GM19463 (cell line): ENCODE results near the gene CAVIN2.

Experiments used
- ATAC-seq: cut with Tn5 transposase; IDR thresholded peaks from one replicate; pipeline ENCODE4 v1.9.1; 2021; ENCODE audit warnings: mild to moderate bottlenecking, moderate library complexity; ENCODE audit not compliant: unreplicated experiment

Gene CAVIN2, protein sequence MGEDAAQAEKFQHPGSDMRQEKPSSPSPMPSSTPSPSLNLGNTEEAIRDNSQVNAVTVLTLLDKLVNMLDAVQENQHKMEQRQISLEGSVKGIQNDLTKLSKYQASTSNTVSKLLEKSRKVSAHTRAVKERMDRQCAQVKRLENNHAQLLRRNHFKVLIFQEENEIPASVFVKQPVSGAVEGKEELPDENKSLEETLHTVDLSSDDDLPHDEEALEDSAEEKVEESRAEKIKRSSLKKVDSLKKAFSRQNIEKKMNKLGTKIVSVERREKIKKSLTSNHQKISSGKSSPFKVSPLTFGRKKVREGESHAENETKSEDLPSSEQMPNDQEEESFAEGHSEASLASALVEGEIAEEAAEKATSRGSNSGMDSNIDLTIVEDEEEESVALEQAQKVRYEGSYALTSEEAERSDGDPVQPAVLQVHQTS

DNA sequence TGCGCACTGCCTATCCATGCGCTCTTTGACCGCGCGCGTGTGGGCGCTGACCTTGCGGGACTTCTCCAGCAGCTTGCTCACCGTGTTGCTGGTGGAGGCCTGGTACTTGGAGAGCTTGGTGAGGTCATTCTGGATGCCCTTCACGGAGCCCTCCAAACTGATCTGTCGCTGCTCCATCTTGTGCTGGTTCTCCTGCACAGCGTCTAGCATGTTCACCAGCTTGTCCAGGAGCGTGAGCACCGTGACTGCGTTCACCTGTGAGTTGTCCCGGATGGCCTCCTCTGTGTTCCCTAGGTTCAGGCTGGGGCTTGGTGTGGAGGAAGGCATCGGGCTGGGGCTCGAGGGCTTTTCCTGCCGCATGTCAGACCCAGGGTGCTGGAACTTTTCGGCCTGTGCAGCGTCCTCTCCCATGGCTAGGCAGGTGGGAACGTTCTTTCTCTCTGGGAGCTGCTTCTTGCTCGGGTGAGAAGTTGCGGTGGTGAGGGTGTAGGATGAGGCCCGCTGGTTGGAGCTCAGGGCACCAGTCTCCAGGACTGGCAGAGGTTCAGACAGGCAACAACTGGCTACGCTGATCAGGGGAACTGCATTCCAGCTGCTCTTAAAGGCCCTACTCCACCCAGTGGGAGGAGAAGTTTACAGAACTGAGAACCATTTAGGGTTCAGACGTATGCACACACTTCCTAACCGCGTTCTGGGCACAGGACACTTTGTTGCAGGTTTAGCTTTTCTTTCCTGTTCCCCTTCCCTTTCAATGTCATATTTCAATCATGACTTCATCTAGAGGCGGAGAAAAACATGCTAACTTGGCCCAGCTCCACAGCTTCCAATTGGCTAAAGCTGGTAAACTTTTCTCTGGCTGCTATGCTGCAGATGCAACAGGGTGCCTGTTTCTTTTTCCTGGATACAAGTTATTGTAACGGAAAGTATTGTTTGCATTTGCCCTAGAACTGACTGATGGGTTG, at the start of gene CAVIN2:
TSS of gene CAVIN2 (minus strand) at position 574 of the 962 bp plus-strand sequence. CDS start at position 411, 163 bp downstream.
- peak; percentile 54 for ATAC-seq

DNA sequence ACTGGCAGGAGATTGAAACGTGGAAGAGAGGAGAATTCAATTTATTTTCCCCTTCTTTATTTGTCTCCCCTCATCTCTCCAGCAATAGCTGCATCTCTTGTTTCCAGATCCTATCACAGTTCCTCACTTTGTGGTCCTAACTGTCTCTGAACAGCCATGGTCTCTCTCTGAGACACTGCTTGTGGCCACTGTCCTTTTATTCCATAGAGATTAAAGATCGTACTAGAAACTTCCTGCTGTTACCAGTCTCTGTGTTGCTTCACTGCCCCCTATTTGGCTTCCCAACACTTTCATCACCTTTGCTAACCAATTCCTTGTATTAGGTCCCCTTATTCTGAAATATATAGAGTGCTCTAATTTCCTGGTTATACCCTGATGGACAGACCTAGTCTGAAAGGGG, 48.9 kb upstream of the CAVIN2 start:
- ATAC-seq, result no peak

DNA sequence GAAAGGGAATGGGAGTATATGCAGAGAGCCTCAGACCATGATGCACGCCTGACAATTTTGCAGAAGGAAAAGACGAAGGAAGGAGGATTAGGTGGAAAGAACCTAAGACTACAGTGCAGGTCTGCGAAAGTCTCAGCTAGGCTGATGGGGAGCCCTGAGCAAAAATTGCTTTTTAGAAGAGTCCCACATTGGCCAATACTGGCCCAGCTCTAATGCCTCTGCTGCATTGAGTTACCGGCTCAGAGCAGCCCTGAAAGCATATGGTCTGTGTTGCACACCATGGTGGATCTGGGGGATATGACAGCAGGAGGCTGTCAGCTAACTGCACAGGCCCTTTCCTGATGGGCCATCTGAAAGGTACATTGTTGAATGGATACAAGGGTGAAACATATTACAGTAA, 48.3 kb upstream of the CAVIN2 start:
- ATAC-seq, result no peak

DNA sequence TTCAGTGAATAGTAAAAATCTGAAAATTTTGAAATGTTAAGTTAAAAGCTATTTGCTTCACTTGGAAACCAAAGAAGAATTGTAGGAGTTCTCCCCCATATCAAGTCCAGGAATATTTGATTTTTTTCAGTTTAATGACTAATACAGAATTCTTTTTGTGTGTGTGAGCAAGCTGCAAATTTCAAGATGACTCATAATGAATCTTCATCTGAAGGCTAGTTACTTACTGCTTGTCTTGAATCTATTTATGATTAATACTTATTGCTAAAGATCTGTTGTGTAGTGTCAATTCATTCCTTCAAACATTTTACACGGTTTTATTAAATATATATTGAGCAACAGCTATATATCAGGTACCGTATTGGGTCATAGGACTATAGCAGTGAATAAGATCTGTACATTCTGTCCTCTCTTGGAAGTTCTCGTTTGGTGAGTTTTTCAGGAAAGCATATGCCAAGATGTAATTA, 47.8 kb upstream of the CAVIN2 start:
- ATAC-seq, result peak; percentile 76

DNA sequence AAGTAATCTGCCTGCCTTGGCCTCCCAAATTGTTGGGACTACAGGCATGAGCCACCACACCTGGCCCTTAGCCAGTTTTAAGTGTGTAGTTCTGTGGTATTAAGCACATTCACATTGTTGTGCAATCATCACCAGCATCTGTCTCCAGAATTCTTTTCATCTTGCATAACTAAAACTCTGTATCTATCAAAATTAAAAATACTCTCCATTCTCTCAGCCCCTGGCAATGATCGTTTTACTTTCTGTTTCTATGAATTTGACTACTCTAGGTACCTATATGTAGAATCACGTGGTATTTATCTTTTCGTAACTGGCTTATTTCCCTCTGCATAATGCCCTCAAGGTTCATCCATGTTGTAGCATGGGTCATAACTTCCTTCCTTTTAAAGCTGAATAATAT, 45.5 kb upstream of the CAVIN2 start:
- no peak for ATAC-seq

DNA sequence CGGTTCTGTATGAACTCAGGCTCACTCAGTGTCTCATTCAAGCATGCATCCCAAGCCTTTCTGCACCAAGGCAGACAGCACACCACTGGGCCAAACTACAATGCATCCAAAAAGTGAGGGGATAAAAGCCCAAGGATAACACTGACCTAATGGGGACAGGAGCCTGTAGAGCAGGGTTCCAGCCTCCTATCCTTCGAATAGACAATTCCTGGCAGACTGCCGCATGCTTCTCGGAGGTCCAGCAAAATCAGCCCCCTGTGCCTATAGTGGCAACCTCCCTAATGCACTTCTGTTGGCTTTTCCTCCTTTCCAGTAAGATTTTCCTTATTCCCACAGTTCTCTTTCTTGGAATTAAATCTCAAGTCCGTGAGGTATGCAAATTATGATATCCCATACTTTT, 44.8 kb upstream of the CAVIN2 start:
- no peak for ATAC-seq

DNA sequence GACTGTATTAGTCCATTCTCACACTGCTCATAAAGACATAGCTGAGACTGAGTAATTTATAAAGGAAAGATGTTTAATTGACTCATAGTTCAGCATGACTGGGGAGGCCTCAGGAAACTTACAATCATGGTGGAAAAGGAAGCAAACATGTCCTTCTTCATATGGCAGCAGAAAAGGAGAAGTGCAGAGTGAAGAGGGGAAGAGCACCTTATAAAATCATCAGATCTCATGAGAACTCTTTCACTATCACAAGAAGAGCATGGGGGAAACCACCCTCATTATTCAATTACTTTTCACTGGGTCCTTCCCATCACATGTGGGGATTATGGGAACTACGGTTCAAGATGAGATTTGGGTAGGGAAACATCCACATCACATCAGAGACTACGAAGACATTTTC, 43.0 kb upstream of the CAVIN2 start:
- no peak for ATAC-seq

DNA sequence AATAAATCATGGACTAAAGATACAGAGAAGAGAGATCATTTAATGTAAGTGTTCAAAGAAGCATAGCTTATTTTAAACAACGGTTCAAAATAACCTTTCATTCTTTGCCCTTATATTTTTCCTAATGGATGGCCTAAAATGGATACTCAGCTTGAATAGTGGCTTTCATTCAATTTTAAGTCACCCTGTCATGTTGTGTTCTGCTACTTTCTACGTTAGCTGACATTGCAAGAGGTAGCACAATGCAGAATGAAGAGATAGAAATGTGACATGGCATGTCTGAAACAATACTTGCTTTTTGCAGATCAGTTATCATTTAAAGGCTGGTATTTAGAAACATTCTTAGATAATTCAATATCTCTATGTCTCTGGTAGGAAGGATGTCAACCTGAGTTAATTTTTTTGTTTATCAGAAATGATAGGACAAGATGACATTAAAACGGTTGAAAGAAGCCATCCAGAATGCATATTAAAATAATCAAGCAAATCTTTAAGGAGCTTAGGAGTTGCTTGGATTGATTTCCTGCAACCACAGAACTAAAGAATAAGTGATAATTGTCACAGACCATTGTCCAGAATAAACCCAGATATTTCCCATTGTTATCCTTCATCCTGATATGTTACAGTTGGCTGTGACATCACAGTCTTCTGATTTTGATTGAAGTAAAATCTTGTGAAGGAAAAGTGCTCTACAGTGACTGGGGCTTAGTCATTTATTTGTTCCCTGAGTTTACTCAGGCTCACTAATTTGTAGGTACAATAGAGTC, 41.7 kb upstream of the CAVIN2 start:
- no peak for ATAC-seq

DNA sequence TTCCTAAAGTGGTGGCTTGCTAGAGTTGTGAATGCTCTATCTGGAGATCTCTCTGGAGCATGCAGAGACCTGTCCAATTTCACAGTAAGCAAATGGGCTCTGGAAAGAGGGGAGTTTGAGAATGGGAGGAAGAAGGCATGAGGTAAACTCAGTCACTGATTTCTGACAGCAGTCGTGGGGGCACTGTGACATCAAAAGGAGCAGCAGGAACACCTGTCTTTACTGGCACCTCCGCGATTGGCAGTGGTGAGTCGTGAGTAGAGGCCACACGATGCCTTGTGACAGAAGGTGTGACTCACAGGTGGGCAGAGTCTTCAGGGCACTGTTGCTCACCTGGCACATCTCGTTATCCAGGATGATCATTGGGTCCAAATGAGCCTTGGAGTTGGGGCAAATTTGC, 38.8 kb upstream of the CAVIN2 start:
- ATAC-seq, result no peak

DNA sequence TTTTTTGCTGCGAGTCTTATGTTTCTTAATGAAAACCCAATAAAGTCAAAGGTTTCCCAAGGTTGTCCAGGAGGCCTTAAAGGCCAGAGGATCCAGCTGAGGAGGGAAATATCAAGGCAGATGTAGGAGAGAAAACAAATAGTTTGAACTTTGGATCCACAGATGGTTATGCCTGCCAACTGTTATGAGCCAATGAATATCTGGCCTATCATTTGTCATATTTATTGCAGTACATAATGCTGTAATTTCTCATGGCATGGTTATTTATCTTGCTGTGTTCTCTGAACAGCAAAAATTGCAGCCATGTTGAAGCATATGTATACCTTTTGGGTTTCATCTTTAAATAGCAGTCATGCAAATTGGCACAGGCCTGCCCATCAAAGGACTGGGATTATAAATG, 38.2 kb upstream of the CAVIN2 start:
- ATAC-seq, result no peak

DNA sequence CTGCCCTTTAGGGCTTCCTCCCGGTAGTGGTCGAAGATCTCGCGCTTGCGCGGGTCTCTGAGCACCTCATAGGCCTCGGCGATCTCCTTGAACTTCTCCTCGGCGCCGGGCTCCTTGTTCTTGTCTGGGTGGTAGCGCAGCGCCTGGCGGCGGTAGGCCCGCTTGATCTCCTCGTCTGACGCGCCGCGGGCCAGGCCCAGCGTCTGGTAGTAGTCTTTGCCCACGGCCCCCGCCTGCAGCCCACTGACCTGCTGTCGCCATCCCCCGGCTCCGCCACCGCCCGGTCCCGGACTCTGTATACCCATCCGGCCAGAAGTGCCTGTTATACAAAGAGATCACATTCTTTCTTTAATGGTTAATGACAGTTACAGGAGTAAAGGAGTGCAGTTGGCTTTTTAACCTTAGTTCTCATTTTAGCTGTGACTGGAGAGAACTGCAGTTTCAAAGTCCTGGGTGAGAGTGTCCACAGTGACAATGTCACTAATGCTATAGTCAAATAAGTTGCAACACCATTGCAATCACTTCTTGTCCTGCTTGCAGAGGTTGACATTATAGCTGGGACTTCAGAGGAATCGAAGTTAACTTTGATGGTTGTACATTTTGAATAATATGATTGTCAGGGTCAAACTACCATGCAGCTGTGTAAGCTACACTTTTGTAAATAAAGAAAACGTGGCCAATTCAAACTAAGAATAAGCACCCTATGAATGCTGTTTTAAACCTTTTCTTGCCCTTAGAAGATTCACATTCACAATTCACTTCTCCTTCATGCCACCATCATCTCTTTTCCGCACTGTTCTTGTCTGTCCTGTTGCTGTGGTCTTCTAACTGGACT, 35.3 kb upstream of the CAVIN2 start:
- no peak for ATAC-seq

DNA sequence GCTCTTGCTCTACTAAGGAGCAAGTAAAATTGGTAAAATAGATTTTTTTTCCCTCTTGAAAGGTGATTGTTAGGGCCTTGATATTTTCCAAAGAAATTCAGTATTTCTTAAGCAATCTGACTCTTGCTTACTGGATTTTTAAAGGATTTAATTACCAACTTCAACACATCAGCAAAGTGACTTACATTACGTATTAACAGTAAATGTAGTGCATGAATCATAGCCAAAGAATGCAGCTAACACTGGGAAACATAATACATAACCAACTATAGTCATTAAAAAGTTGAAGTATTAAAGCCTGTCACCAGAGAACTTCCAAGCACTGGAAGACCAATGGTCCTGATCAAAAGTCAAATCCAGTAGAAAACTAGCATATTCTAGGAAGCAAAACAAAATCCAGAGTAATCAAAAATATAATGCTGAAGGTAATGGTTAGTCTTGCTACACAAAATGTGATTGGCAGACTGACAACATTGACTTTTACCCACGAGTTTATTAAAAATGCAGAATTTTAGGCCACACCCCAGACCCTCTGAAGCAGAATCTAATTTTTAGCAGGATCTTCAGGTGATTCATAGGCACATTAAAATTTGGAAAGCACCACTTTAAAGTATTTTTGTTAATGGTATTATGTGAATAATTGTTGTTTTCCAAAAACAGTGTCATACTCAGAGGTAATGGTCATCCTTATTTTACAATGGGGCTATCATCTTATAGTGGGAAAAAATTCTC, 31.8 kb upstream of the CAVIN2 start:
- ATAC-seq, result no peak

DNA sequence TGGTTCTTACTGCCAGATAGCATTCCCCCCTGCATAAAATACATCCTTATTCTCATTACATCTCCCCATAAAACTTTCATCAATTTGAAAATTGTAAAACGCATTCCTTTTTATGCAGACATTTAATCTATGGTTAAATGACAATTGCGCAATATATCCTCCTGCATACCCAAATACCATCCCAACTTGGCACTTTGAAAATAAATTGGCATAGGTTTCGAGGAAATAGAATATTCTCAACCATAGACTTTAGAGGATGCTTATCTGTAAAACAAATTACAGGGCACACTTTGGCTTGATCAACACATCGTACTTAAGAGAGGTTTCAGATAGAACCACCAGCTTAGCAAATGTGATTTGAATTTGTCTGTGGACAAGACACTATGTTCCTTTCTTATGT, 31.0 kb upstream of the CAVIN2 start:
- ATAC-seq, result no peak

DNA sequence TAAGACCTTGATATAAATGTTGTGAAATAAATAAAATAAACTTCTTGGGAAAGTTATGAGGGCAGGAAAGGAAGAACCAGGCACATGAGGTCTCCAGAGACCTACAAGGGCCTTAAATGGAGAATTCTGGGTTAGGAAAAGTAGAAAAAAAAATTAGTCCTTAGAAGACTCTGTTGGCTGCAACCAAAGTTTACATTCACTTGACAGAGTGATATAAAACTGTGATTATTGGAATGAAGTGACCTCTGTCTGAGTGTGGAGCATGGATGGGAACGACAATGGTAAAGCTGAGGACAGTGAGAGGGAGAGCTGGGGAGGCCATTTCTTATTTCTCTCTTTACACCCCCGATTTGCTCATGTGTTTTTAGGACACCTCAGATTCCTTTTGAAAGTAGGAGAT, 29.0 kb upstream of the CAVIN2 start:
- ATAC-seq, result no peak

DNA sequence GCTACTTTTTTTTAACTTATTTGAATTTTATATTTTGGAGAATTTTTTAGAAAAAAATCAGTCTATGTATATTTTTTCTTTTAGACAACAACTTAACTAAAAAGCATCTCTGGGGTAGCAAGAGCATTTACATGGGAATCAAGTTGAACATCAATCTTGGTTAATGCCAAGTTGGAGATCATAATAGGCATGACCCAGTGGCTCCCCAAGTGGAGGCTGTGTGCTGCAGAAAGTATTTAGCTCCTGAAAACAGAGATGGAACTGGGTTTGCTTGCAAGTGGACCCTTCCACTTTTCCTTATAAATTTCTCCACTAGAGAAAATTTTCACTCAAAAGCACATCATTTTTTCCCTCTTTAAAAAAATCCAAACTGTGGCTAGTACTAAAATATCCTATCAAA, 23.9 kb upstream of the CAVIN2 start:
- no peak for ATAC-seq

DNA sequence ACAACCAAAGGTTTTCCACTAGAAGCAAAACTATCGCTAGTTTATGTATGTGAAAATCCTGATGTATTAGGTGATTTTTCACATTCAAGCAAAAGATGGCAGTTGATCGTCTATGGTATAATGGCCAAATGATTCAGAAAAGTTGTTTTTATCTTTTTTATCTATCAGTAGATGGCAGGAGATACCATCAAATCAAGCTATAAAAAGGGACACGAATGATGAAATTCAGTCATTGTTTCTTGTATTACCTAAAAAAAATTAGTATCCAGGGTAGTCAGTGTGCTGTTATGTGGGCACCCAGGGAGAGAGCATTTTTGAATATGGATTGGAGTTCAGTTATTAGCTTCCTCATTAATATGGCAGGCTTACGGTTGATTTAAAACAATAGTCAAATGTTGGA, 22.9 kb upstream of the CAVIN2 start:
- no peak for ATAC-seq

DNA sequence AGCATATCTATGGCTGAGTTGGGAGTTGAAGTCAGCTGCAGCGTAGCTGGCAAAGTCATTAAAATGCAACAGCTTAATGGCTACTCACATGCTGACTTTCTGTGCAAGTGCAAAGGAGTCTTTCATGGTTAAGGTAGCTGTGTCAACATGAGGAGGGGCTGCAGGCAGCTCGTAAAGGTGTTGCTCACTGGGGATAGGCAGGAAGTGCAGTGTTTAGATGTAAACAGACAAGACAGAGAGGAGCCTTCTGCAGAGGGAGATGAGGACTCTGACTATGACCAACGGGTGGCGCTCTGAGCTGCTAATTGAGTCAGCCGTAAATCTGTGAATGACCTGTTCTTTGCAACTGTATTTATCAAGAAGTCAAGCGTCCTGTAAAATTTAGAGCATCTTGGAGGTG, 22.3 kb upstream of the CAVIN2 start:
- no peak for ATAC-seq

DNA sequence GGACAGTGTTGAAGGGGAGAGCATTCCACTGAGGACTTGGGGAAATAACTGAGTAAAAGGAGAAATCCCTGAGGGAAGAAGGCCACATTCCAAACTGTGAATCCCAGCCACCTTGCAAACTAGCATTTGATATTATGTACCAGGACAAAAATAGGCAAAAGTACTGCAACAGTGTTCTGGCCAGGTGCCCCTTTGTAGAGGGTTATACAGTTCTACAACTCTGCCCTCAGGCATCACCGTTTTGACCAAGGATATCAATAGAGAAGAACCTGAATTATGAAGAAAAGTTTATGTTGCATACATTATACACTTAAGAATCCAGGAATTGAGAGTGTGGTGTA, 20.6 kb upstream of the CAVIN2 start:
- no peak for ATAC-seq

DNA sequence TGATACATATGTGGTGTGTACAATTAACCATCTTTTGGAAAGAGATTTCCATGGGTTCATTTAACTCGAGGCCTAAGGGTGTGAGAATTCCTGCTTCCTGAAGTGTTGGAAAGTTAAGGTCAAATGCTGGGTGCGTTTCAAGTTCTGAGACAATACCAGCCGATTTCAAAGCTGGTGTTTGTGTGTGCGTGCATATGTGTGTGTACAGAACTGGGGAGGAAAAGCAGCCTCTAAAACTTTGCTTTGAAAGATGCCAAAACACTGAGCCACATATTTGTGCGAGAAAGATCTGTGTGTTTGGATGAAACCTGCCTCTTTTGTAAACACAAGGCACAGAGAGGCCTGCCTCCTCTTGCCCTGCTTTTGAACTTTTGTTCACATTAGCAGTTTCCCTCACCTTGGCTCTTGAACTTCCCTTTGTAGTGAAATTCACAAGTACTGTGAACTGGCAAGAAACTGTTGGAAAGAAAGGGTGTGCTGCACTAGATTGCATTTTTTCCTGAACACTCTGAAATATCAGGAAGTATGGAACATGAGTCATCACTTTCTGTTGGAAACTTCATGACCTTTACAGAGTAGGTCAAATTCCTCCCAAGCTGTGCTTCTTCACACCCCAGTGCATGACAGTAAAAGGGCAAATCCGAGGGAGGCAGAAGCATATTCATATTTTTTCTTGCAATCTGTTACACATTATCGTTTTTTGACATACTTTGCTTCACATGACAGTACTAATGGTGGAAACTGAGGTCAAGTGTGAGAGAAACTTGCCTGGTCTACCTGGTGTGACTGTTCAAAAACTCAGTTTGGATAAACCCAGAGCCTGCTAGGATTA, 20.0 kb upstream of the CAVIN2 start:
- ATAC-seq, result no peak
